Neural crest cell (in vitro differentiated cells): ENCODE data around the gene TREX2. TPM values are rescaled to one million over a fixed set of nuclear protein-coding genes. Genes with fewer than 3 reads are reported as not detected.

Source experiments
- DNase-seq: peaks from one replicate; pipeline ENCODE4 v3.0.0; 2021; ENCODE audit warnings: low read depth, mixed read lengths, low spot score
- H3K27ac Mint-ChIP-seq: one replicate; pipeline ENCODE4 v1.8.0; 2021; ENCODE audit warnings: mild to moderate bottlenecking, mixed read lengths; ENCODE audit not compliant: unreplicated experiment
- H3K27me3 Mint-ChIP-seq: 2 replicates; pipeline ENCODE4 v1.8.0; 2021; ENCODE audit warnings: low read depth, mild to moderate bottlenecking, mixed read lengths
- H3K36me3 Mint-ChIP-seq: 2 replicates; pipeline ENCODE4 v1.8.0; 2021; ENCODE audit warnings: low read depth, mild to moderate bottlenecking, mixed read lengths
- H3K4me1 Mint-ChIP-seq: 2 replicates; pipeline ENCODE4 v1.8.0; 2021; ENCODE audit warnings: mixed read lengths
- H3K4me3 Mint-ChIP-seq: one replicate; pipeline ENCODE4 v1.8.0; 2021; ENCODE audit warnings: mild to moderate bottlenecking, mixed read lengths
- H3K9me3 Mint-ChIP-seq: 2 replicates; pipeline ENCODE4 v1.8.0; 2021; ENCODE audit warnings: mixed read lengths
- CTCF ChIP-seq: fragments of 200-600 bp; sonication (generic); conservative IDR thresholded peaks from 2 replicates; pipeline ENCODE4 v1.5.0; 2021; ENCODE audit warnings: antibody characterized with exemption, mild to moderate bottlenecking
- total RNA-seq: library from RNA; stranded (reverse); gene quantifications from 2 replicates; pipeline ENCODE4 v1.2.1, GENCODE V29; 2021

TREX2 gene
- total RNA-seq, 1 donor from 2014 or later: 0.77 TPM

DNA sequence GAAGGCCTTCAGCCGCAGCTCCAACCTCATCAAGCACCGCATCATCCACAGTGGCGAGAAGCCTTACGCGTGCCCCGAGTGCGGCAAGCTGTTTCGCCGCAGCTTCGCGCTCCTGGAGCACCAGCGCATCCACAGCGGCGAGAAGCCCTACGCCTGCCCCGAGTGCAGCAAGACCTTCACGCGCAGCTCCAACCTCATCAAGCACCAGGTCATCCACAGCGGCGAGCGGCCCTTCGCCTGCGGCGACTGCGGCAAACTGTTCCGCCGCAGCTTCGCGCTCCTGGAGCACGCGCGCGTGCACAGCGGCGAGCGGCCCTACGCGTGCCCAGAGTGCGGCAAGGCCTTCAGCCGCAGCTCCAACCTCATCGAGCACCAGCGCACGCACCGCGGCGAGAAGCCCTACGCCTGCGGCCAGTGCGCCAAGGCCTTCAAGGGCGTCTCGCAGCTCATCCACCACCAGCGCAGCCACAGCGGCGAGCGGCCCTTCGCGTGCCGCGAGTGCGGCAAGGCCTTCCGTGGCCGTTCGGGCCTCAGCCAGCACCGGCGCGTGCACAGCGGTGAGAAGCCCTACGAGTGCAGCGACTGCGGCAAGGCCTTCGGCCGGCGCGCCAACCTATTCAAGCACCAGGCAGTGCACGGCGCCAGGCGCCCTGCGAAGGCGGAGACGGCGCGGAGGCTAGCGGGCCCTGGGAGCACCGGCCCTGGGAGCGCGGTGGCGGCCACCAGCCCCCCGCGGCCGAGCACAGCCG is 24.8 kb downstream of the TREX2 start:
- H3K4me1 Mint-ChIP-seq: peaks cover 5% of the 10 kb centered on the region
- H3K9me3 Mint-ChIP-seq: no peaks in the 10 kb centered on the region
- DNase-seq: no peak
- TF ChIP-seq CTCF: no peak
- H3K27ac Mint-ChIP-seq: no peak overlapping the region
- H3K36me3 Mint-ChIP-seq: no peaks in the 10 kb centered on the region
- H3K4me3 Mint-ChIP-seq: no peak overlapping the region
- H3K27me3 Mint-ChIP-seq: no peaks in the 10 kb centered on the region

- no peaks in the 10 kb centered on the region for H3K27me3 Mint-ChIP-seq
- H3K4me3 Mint-ChIP-seq: no peak overlapping the region
- H3K36me3 Mint-ChIP-seq: no peaks in the 10 kb centered on the region
- peaks cover 5% of the 10 kb centered on the region for H3K4me1 Mint-ChIP-seq
- no peak for DNase-seq
- H3K27ac Mint-ChIP-seq: no peak overlapping the region
- no peaks in the 10 kb centered on the region for H3K9me3 Mint-ChIP-seq
- TF ChIP-seq CTCF: no peak
Measured at GRCh38 chrX:153417637-153418036, 28.2 kb downstream of the TREX2 start.

DNA sequence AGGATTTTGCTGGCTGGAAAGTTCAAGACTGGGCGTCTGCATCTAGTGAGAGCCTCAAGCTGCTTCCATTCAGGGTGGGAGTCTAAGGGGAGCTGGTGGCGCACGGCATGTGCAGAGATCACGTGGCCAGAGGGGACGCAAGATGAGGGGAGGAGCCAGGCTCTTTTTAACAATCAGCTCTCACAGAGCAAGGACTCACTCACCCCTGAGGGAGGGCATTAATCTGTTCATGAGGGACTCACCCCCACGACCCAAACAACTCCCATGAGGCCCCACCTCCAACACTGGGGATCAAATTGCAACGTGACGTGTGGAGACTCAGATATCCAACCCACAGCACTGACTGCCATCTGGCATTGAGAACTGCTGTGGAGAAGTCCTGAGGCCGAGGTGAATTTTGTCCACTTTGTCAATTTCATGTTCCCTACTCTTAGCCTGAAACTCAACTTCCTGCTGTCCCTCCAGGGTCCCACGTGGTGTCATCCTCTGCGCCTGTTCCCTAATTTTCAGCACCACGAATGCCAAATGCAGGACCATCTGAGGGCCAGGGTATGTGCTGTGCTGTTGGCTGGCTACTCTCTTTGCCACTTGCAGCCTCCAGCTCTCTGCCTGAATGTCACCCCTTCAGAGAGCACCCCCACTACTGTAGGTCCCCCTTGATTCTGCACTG is 28.9 kb downstream of the TREX2 start:
- no peaks in the 10 kb centered on the region for H3K9me3 Mint-ChIP-seq

DNA sequence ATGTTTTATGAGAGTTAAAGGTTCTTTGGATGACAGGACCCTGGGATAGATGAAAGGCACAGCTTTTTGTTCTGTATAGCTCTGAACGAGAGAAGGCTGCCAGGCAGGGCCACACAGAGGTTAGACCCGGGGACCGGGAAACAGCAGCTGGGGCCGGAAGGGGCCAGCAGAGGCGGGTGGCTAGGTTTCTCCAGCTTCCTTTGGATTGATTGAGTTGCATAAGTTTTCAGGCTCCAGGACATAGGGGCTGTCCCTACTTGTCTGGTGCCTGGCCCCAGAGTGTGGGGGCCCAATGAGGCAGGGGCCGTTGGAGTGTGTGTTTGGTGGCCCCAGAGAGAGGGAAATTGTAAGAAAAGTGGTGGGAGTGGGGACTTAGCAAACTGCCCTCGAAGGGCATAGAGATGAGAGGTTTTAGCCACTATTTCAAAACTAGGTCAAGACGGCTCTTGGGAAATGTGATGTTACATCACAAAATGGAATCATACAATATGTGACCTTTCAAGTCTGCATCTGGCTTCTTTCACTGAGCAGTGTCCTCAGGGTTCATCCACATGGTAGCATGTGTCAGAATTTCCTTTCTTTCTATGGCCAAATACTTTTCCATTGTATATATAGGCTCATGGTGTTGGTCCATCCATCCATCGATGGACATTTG is 30.9 kb downstream of the TREX2 start:
- no peak for DNase-seq
- peaks cover 13% of the 10 kb centered on the region for H3K27me3 Mint-ChIP-seq
- H3K36me3 Mint-ChIP-seq: no peaks in the 10 kb centered on the region
- H3K4me3 Mint-ChIP-seq: no peak overlapping the region
- TF ChIP-seq CTCF: no peak
- H3K9me3 Mint-ChIP-seq: no peaks in the 10 kb centered on the region
- peaks cover 13% of the 10 kb centered on the region for H3K4me1 Mint-ChIP-seq
- no peak overlapping the region for H3K27ac Mint-ChIP-seq

More for the DNA sequence above, 28.9 kb downstream of the TREX2 start:
- Mint-ChIP-seq H3K36me3 (no peaks in the 10 kb centered on the region), H3K27me3 (peaks cover 6% of the 10 kb centered on the region), H3K4me1 (peaks cover 5% of the 10 kb centered on the region), H3K27ac (peak overlapping the region; percentile 19), H3K4me3 (no peak overlapping the region)
- DNase-seq: no peak
- TF ChIP-seq CTCF: no peak

DNA sequence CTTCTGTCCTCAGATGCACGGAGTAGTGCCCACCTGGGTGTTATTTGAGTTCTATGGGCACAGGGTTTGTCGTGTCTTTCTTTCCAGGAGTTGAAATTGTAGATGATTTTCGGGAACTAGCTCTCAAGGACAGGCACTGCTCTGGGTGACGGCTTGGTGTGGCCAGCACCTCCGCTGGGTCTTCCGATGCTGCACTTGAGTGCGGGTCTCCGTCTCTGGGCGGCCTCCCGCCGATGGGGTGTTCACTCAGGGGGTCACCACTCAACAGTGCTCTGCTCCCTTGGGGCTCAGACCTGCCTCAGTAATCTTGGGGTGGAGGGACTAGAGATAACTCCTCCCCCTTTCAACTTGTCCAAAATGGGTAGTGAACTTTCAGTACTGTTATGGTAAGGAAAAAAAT is 32.1 kb downstream of the TREX2 start:
- Mint-ChIP-seq H3K27me3 (peaks cover 13% of the 10 kb centered on the region), H3K4me3 (no peak overlapping the region), H3K36me3 (no peaks in the 10 kb centered on the region), H3K4me1 (peaks cover 13% of the 10 kb centered on the region), H3K9me3 (no peaks in the 10 kb centered on the region), H3K27ac (no peak overlapping the region)
- DNase-seq: no peak
- TF ChIP-seq CTCF: no peak
